ENCODE measurements around the gene RTN3.

DNA sequence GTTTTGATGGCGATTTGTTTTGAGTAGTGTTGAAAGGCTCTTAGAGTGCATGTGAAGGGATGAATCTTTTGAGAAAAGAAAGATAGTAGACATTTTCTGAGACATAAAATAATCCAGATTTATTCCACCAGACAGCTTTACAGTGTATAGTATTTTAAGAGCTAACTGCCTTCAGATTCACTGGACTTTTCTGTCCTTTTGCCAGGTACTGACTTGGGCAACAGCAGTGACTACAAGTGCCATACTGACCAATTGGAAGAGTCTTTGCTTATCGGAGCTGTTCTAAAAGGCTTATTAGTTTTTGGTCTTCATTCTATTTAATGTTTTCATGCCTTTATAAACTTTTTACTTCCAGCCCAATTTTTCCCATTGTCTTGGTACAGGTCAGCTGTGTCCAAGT is 32.5 kb downstream of the RTN3 start:
- TF ChIP-seq, protein P1, sequence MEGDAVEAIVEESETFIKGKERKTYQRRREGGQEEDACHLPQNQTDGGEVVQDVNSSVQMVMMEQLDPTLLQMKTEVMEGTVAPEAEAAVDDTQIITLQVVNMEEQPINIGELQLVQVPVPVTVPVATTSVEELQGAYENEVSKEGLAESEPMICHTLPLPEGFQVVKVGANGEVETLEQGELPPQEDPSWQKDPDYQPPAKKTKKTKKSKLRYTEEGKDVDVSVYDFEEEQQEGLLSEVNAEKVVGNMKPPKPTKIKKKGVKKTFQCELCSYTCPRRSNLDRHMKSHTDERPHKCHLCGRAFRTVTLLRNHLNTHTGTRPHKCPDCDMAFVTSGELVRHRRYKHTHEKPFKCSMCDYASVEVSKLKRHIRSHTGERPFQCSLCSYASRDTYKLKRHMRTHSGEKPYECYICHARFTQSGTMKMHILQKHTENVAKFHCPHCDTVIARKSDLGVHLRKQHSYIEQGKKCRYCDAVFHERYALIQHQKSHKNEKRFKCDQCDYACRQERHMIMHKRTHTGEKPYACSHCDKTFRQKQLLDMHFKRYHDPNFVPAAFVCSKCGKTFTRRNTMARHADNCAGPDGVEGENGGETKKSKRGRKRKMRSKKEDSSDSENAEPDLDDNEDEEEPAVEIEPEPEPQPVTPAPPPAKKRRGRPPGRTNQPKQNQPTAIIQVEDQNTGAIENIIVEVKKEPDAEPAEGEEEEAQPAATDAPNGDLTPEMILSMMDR (IDR thresholded peaks at IDR 0.05): no peak
- no peak for TF ChIP-seq ZFX (IDR thresholded peaks at IDR 0.05; ENCODE audit: borderline replicate concordance)

Measured in 22Rv1 (cell line).